ENCODE measurements around the gene PCSK4.
"Not testable (repeated sequence)": the region's sequence is repeated elsewhere in the genome, so short reads cannot be mapped to it uniquely, and the experiment has no call there.

PCSK4 gene

GRCh38 chr19:1451916-1452801, 38.0 kb downstream of the PCSK4 start:
- DNase-seq = no peak

GRCh38 chr19:1450735-1451731, 39.1 kb downstream of the PCSK4 start:
- DNase-seq = no peak

- DNase-seq = peak; percentile 72
These were observed 40.4 kb downstream of the PCSK4 start, which contains the start of gene APC2 for GRCh38 chr19:1449467-1450442. Gene APC2, plus strand, starts transcription at chr19:1450121. Its CDS starts 2,881 bp downstream, at chr19:1453002.

- DNase-seq = no peak
These were observed 42.2 kb downstream of the PCSK4 start for GRCh38 chr19:1447944-1448343.

GRCh38 chr19:1447504-1447903, 42.6 kb downstream of the PCSK4 start:
- DNase-seq = no peak

- DNase-seq = peak; percentile 38
These were observed 43.3 kb downstream of the PCSK4 start for GRCh38 chr19:1446713-1447481.

- DNase-seq = peak; percentile 38
These were observed 44.0 kb downstream of the PCSK4 start for GRCh38 chr19:1445932-1446712.

GRCh38 chr19:1445185-1445931, 44.8 kb downstream of the PCSK4 start:
- peak; percentile 46 for DNase-seq

- no peak for DNase-seq
These were observed 48.3 kb downstream of the PCSK4 start for GRCh38 chr19:1441677-1442438.

GRCh38 chr19:1441022-1441426, 49.1 kb downstream of the PCSK4 start:
- no peak for DNase-seq

- DNase-seq = no peak
These were observed 49.7 kb downstream of the PCSK4 start for GRCh38 chr19:1440418-1440801.

GRCh38 chr19:1439525-1440417, 50.4 kb downstream of the PCSK4 start:
- DNase-seq = not testable (repeated sequence)

- no peak for DNase-seq
These were observed 51.2 kb downstream of the PCSK4 start for GRCh38 chr19:1438933-1439354.

- DNase-seq = peak; percentile 90
These were observed 51.9 kb downstream of the PCSK4 start, which contains the start of gene RPS15 for GRCh38 chr19:1438035-1438932. Gene RPS15, plus strand, starts transcription at chr19:1438396. Its CDS starts 30 bp downstream, at chr19:1438426.

- DNase-seq = no peak
These were observed 52.5 kb downstream of the PCSK4 start for GRCh38 chr19:1437609-1438008.

GRCh38 chr19:1435378-1435989, 54.7 kb downstream of the PCSK4 start:
- no peak for DNase-seq

Measured in DMS79 treated with DMSO at 0.1 percent for 48 hours (cell line).